ENCODE data around the gene C10orf62. TPM values are rescaled to one million over a fixed set of nuclear protein-coding genes. Genes with fewer than 3 reads are reported as not detected.
"Not testable (repeated sequence)": the region's sequence is repeated elsewhere in the genome, so short reads cannot be mapped to it uniquely, and the experiment has no call there.

C10orf62 gene
- total RNA-seq, 1 experiment from 2014 or later: not detected

DNA sequence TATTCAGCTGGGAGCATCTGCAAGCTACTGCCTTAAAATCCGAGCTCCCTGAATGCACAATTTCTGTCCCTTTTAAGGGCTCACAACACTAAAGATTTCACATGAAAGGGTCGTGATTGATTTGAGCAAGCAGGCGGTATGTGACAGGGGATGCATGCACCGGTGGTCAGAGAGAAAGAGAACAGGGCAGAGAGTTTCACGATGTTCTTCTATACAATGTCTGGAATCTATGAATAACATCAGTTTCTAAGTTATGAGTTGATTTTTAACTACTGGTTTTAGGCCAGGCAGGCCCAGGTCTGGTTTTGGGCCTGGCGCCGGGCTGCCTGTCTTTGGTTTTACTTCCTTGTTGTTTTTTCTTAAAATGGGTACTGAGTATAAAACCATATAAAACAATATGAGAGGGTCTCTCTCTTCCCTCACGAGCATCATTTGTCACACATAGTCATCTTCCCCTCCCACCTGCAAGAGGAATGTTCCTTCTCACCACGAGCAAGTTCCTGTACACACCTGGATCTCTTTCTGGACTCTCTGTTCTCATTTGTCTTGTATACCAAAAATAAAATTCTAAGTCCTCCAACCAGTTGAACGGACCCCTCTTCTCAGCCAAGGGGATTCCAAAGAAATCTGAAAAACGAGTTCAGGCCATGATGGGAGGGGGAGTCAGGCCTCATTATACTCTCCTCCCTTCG is 28.0 kb upstream of the C10orf62 start:
- H3K9ac ChIP-seq (ENCODE audit: low read length); H2AFZ ChIP-seq (ENCODE audit: low read length); H3K4me1 ChIP-seq (ENCODE audit: low read length); H3K27me3 ChIP-seq (ENCODE audit: low read length); H3K4me2 ChIP-seq (ENCODE audit: low read depth, low read length, poor library complexity, severe bottlenecking); H3K4me3 ChIP-seq (ENCODE audit: low read length); H4K20me1 ChIP-seq (ENCODE audit: insufficient read depth, low read depth, low read length); DNase-seq; H3K9me3 ChIP-seq (ENCODE audit: low read length); H3K79me2 ChIP-seq (ENCODE audit: low read length); H3K9me2 ChIP-seq (replicated peaks; ENCODE audit: insufficient read depth, low read length); H3K36me3 ChIP-seq (ENCODE audit: insufficient read depth, low read length); H3K27ac ChIP-seq (ENCODE audit: low read length): not testable (repeated sequence)

GRCh38 chr10:97562329-97562728 is 27.2 kb upstream of the C10orf62 start:
- H3K4me1 ChIP-seq (ENCODE audit: low read length); H3K4me3 ChIP-seq (ENCODE audit: low read length): not testable (repeated sequence)

GRCh38 chr10:97563337-97563736 is 26.2 kb upstream of the C10orf62 start:
- Histone ChIP-seq H3K27ac (ENCODE audit: low read length) (no peak overlapping the region), H3K36me3 (ENCODE audit: insufficient read depth, low read length) (no peaks in the 10 kb centered on the region), H4K20me1 (ENCODE audit: insufficient read depth, low read depth, low read length) (no peaks in the 10 kb centered on the region), H3K4me3 (ENCODE audit: low read length) (no peak overlapping the region), H3K79me2 (ENCODE audit: low read length) (no peaks in the 10 kb centered on the region), H3K4me2 (ENCODE audit: low read depth, low read length, poor library complexity, severe bottlenecking) (no peak overlapping the region), H3K9ac (ENCODE audit: low read length) (no peak overlapping the region), H3K9me3 (ENCODE audit: low read length) (no peaks in the 10 kb centered on the region), H3K9me2 (replicated peaks; ENCODE audit: insufficient read depth, low read length) (no peaks in the 10 kb centered on the region), H3K4me1 (ENCODE audit: low read length) (no peaks in the 10 kb centered on the region), H2AFZ (ENCODE audit: low read length) (no peak overlapping the region), H3K27me3 (ENCODE audit: low read length) (no peaks in the 10 kb centered on the region)
- no peak for DNase-seq

More at GRCh38 chr10:97562329-97562728, 27.2 kb upstream of the C10orf62 start:
- DNase-seq; H3K9me2 ChIP-seq (replicated peaks; ENCODE audit: insufficient read depth, low read length); H3K27ac ChIP-seq (ENCODE audit: low read length); H3K27me3 ChIP-seq (ENCODE audit: low read length); H3K4me2 ChIP-seq (ENCODE audit: low read depth, low read length, poor library complexity, severe bottlenecking); H4K20me1 ChIP-seq (ENCODE audit: insufficient read depth, low read depth, low read length); H3K9ac ChIP-seq (ENCODE audit: low read length); H3K36me3 ChIP-seq (ENCODE audit: insufficient read depth, low read length); H3K79me2 ChIP-seq (ENCODE audit: low read length); H3K9me3 ChIP-seq (ENCODE audit: low read length); H2AFZ ChIP-seq (ENCODE audit: low read length): not testable (repeated sequence)

GRCh38 chr10:97564776-97565175 is 24.7 kb upstream of the C10orf62 start:
- H3K4me3 ChIP-seq (ENCODE audit: low read length): no peak overlapping the region
- no peak for DNase-seq
- H3K36me3 ChIP-seq (ENCODE audit: insufficient read depth, low read length): no peaks in the 10 kb centered on the region
- H3K4me2 ChIP-seq (ENCODE audit: low read depth, low read length, poor library complexity, severe bottlenecking): no peak overlapping the region
- no peak overlapping the region for H3K9ac ChIP-seq (ENCODE audit: low read length)
- no peaks in the 10 kb centered on the region for H3K79me2 ChIP-seq (ENCODE audit: low read length)
- no peak overlapping the region for H2AFZ ChIP-seq (ENCODE audit: low read length)
- H3K27ac ChIP-seq (ENCODE audit: low read length): no peak overlapping the region
- no peaks in the 10 kb centered on the region for H3K9me3 ChIP-seq (ENCODE audit: low read length)
- no peaks in the 10 kb centered on the region for H3K4me1 ChIP-seq (ENCODE audit: low read length)
- H3K27me3 ChIP-seq (ENCODE audit: low read length): no peaks in the 10 kb centered on the region
- no peaks in the 10 kb centered on the region for H3K9me2 ChIP-seq (replicated peaks; ENCODE audit: insufficient read depth, low read length)
- H4K20me1 ChIP-seq (ENCODE audit: insufficient read depth, low read depth, low read length): no peaks in the 10 kb centered on the region

- H3K4me1 ChIP-seq (ENCODE audit: low read length): no peaks in the 10 kb centered on the region
- no peaks in the 10 kb centered on the region for H3K9me3 ChIP-seq (ENCODE audit: low read length)
- H4K20me1 ChIP-seq (ENCODE audit: insufficient read depth, low read depth, low read length): no peaks in the 10 kb centered on the region
- H3K4me3 ChIP-seq (ENCODE audit: low read length): no peak overlapping the region
- no peak overlapping the region for H3K9ac ChIP-seq (ENCODE audit: low read length)
- no peaks in the 10 kb centered on the region for H3K36me3 ChIP-seq (ENCODE audit: insufficient read depth, low read length)
- no peaks in the 10 kb centered on the region for H3K27me3 ChIP-seq (ENCODE audit: low read length)
- H3K4me2 ChIP-seq (ENCODE audit: low read depth, low read length, poor library complexity, severe bottlenecking): no peak overlapping the region
- H3K27ac ChIP-seq (ENCODE audit: low read length): no peak overlapping the region
- H3K79me2 ChIP-seq (ENCODE audit: low read length): no peaks in the 10 kb centered on the region
- no peak overlapping the region for H2AFZ ChIP-seq (ENCODE audit: low read length)
- H3K9me2 ChIP-seq (replicated peaks; ENCODE audit: insufficient read depth, low read length): no peaks in the 10 kb centered on the region
- DNase-seq: no peak
Observed at GRCh38 chr10:97566336-97566996, 23.1 kb upstream of the C10orf62 start.

DNA sequence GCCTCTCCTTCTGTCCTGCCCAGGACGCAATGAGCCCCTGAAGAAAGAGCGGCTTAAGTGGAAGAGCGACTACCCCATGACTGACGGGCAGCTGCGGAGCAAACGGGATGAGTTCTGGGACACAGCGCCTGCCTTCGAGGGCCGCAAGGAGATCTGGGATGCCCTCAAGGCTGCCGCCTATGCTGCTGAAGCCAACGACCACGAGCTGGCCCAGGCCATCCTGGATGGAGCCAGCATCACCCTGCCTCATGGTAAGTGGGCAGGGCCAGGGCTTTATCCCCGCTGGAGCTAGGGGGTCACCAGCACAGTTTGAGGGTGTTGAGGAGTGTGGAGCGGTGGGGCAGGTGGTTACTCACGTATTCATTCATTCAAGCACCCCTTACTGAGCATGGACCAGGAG is 21.6 kb upstream of the C10orf62 start:
- no peaks in the 10 kb centered on the region for H3K4me1 ChIP-seq (ENCODE audit: low read length)
- H3K9me2 ChIP-seq (replicated peaks; ENCODE audit: insufficient read depth, low read length): no peaks in the 10 kb centered on the region
- no peak overlapping the region for H2AFZ ChIP-seq (ENCODE audit: low read length)
- no peak for DNase-seq
- H3K27me3 ChIP-seq (ENCODE audit: low read length): no peaks in the 10 kb centered on the region
- no peak overlapping the region for H3K4me2 ChIP-seq (ENCODE audit: low read depth, low read length, poor library complexity, severe bottlenecking)
- H3K9ac ChIP-seq (ENCODE audit: low read length): no peak overlapping the region
- no peaks in the 10 kb centered on the region for H3K9me3 ChIP-seq (ENCODE audit: low read length)
- H4K20me1 ChIP-seq (ENCODE audit: insufficient read depth, low read depth, low read length): no peaks in the 10 kb centered on the region
- no peaks in the 10 kb centered on the region for H3K36me3 ChIP-seq (ENCODE audit: insufficient read depth, low read length)
- H3K79me2 ChIP-seq (ENCODE audit: low read length): no peaks in the 10 kb centered on the region
- no peak overlapping the region for H3K4me3 ChIP-seq (ENCODE audit: low read length)
- no peak overlapping the region for H3K27ac ChIP-seq (ENCODE audit: low read length)

- H3K4me2 ChIP-seq (ENCODE audit: low read depth, low read length, poor library complexity, severe bottlenecking): no peak overlapping the region
- no peak for DNase-seq
Observed at GRCh38 chr10:97570146-97570788, 19.3 kb upstream of the C10orf62 start.

GRCh38 chr10:97570789-97571471 is 18.6 kb upstream of the C10orf62 start:
- Histone ChIP-seq H3K79me2 (ENCODE audit: low read length) (no peaks in the 10 kb centered on the region), H2AFZ (ENCODE audit: low read length) (no peak overlapping the region), H3K27ac (ENCODE audit: low read length) (no peak overlapping the region), H3K27me3 (ENCODE audit: low read length) (no peaks in the 10 kb centered on the region), H3K4me1 (ENCODE audit: low read length) (no peaks in the 10 kb centered on the region), H3K9me3 (ENCODE audit: low read length) (no peaks in the 10 kb centered on the region), H3K9me2 (replicated peaks; ENCODE audit: insufficient read depth, low read length) (no peaks in the 10 kb centered on the region), H3K4me3 (ENCODE audit: low read length) (no peak overlapping the region), H3K9ac (ENCODE audit: low read length) (no peak overlapping the region), H3K4me2 (ENCODE audit: low read depth, low read length, poor library complexity, severe bottlenecking) (no peak overlapping the region), H3K36me3 (ENCODE audit: insufficient read depth, low read length) (no peaks in the 10 kb centered on the region), H4K20me1 (ENCODE audit: insufficient read depth, low read depth, low read length) (no peaks in the 10 kb centered on the region)
- no peak for DNase-seq

More at GRCh38 chr10:97570146-97570788, 19.3 kb upstream of the C10orf62 start:
- Histone ChIP-seq H3K27ac (ENCODE audit: low read length) (no peak overlapping the region), H3K9me2 (replicated peaks; ENCODE audit: insufficient read depth, low read length) (no peaks in the 10 kb centered on the region), H3K9ac (ENCODE audit: low read length) (no peak overlapping the region), H3K4me3 (ENCODE audit: low read length) (no peak overlapping the region), H3K36me3 (ENCODE audit: insufficient read depth, low read length) (no peaks in the 10 kb centered on the region), H3K9me3 (ENCODE audit: low read length) (no peaks in the 10 kb centered on the region), H3K4me1 (ENCODE audit: low read length) (no peaks in the 10 kb centered on the region), H2AFZ (ENCODE audit: low read length) (no peak overlapping the region), H4K20me1 (ENCODE audit: insufficient read depth, low read depth, low read length) (no peaks in the 10 kb centered on the region), H3K27me3 (ENCODE audit: low read length) (no peaks in the 10 kb centered on the region), H3K79me2 (ENCODE audit: low read length) (no peaks in the 10 kb centered on the region)
